PC-9 (cell line): ENCODE results near the gene SUMO2. TPM values are rescaled to one million over a fixed set of nuclear protein-coding genes. Genes with fewer than 3 reads are reported as not detected.
A peak's percentile ranks its signal among the peaks of the same experiment; 100 is the strongest.
"Not testable (repeated sequence)": the region's sequence is repeated elsewhere in the genome, so short reads cannot be mapped to it uniquely, and the experiment has no call there.

Experiments
- BruUV-seq: library from RNA; stranded (reverse); fragments of 400-500 nt; replicated peaks from 2 replicates; lab custom pipeline; 2021; lab: Mats Ljungman, UMichigan
- CTCF ChIA-PET: fragments of 300-600 bp; sonication (Branson Sonifier 250); formaldehyde crosslinking; loops from one replicate; lab custom pipeline; 2022; ENCODE audit warnings: antibody characterized with exemption; lab: Charles Lee
- POLR2A ChIA-PET: fragments of 300-600 bp; sonication (Branson Sonifier 250); formaldehyde crosslinking; loops from one replicate; lab custom pipeline; 2022; ENCODE audit warnings: antibody characterized with exemption; ENCODE audit not compliant: unreplicated experiment; lab: Charles Lee
- DNase-seq, 2 experiments: peaks; one replicate each; pipeline versions ENCODE4 v3.0.0 to v3.0.0-alpha.2; 2015 to 2022; ENCODE audit warnings: mixed read lengths in 1 of 2
- H2AFZ ChIP-seq: fragments of 200-600 bp; sonication (generic); 2 replicates; pipeline ENCODE4 v1.8.1; 2017; ENCODE audit warnings: antibody characterized with exemption
- H3F3A ChIP-seq: fragments of 200-600 bp; sonication (generic); 2 replicates; pipeline ENCODE4 v1.8.1; 2017; ENCODE audit warnings: antibody characterized with exemption, mild to moderate bottlenecking, low read depth; ENCODE audit not compliant: insufficient read depth
- H3K27ac ChIP-seq: fragments of 200-600 bp; sonication (generic); 2 replicates; pipeline ENCODE4 v1.6.1; 2016; ENCODE audit warnings: mixed run types
- H3K27me3 ChIP-seq: fragments of 200-600 bp; sonication (generic); 2 replicates; pipeline ENCODE4 v1.6.1; 2016; ENCODE audit warnings: low read depth, mixed run types; ENCODE audit not compliant: insufficient read depth
- H3K36me3 ChIP-seq: fragments of 200-600 bp; sonication (generic); 2 replicates; pipeline ENCODE4 v1.6.1; 2016; ENCODE audit warnings: low read depth, mixed run types
- H3K4me1 ChIP-seq: fragments of 200-600 bp; sonication (generic); replicated peaks from 2 replicates; pipeline ENCODE4 v1.6.1; 2016; ENCODE audit warnings: mixed run types; ENCODE audit not compliant: insufficient read depth
- H3K4me2 ChIP-seq: fragments of 200-600 bp; sonication (generic); 2 replicates; pipeline ENCODE4 v1.6.1; 2017; ENCODE audit warnings: mixed run types
- H3K4me3 ChIP-seq: fragments of 200-600 bp; sonication (generic); 2 replicates; pipeline ENCODE4 v1.6.1; 2016; ENCODE audit warnings: mixed run types
- H3K79me2 ChIP-seq: fragments of 200-600 bp; sonication (generic); 2 replicates; pipeline ENCODE4 v1.6.1; 2017; ENCODE audit warnings: low read depth, mixed run types
- H3K9me2 ChIP-seq: fragments of 200-600 bp; sonication (generic); 2 replicates; pipeline ENCODE4 v1.8.1; 2017; ENCODE audit warnings: mild to moderate bottlenecking; ENCODE audit not compliant: insufficient read depth
- H3K9me3 ChIP-seq: fragments of 200-600 bp; sonication (generic); 2 replicates; pipeline ENCODE4 v1.8.1; 2016; ENCODE audit warnings: low read depth; ENCODE audit not compliant: insufficient read depth
- H4K20me1 ChIP-seq: fragments of 200-600 bp; sonication (generic); 2 replicates; pipeline ENCODE4 v1.8.1; 2017; ENCODE audit not compliant: insufficient read depth
- EZH2 ChIP-seq: fragments of 200-600 bp; sonication (generic); IDR thresholded peaks from 2 replicates; pipeline ENCODE4 v1.8.0; 2017; ENCODE audit warnings: antibody characterized with exemption, low read depth
- intact Hi-C: fragments of 100-400 bp; cut with micrococcal nuclease; formaldehyde crosslinking; loops from one replicate; pipeline ENCODE4 v1.10.0; 2022; ENCODE audit not compliant: unreplicated experiment
- total RNA-seq: library from RNA; stranded (reverse); gene quantifications from 2 replicates; pipeline ENCODE4 v1.2.3, GENCODE V29; 2021
- TF ChIP-seq, protein P1 (sequence below): fragments of 200-600 bp; sonication (generic); conservative IDR thresholded peaks from 2 replicates; pipeline ENCODE4 v1.6.1; 2017; ENCODE audit warnings: mixed run types, antibody characterized with exemption, mild to moderate bottlenecking, moderate library complexity

SUMO2 gene
- total RNA-seq, 1 experiment from 2014 or later = 486 TPM

DNA sequence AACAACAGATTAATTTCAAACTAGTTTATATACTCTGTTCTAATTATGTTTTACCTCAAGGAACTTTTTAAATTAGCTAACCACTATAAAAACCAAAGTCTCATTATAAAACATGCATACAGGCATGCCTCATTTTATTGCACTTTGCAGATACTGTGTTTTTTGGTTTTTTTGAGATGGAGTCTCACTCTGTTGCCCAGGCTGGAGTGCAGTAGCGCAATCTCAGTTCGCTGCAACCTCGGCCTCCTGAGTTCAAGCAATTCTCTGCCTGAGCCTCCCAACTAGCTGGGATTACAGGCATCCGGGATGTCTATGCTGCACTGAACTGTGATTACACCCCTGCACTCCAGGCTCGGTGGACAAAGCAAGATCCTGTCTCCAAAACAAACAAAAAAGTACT, 19.7 kb downstream of the SUMO2 start:
- H3K4me3 ChIP-seq = no peak overlapping the region
- H3K9me3 ChIP-seq = no peaks in the 10 kb centered on the region
- peaks cover 9% of the 10 kb centered on the region; the same call in 1 of the 2 replicates for H3K36me3 ChIP-seq
- no peak for DNase-seq
- H3K9me2 ChIP-seq = no peaks in the 10 kb centered on the region
- intact Hi-C loops = no loop called here
- CTCF ChIA-PET = interaction anchor here (0.6 kb wide), 1 partner anchor 9 kb away, joined by 3 read pairs; no protein-coding TSS in a partner anchor
- H2AFZ ChIP-seq = no peak overlapping the region
- no peaks in the 10 kb centered on the region for H3K79me2 ChIP-seq
- H3F3A ChIP-seq = peaks cover 68% of the 10 kb centered on the region
- POLR2A ChIA-PET = interaction anchor here (0.6 kb wide), 2 partner anchors 243 to 544 kb away, joined by 4 to 5 read pairs; no protein-coding TSS in a partner anchor
- no peaks in the 10 kb centered on the region for H4K20me1 ChIP-seq
- no peak overlapping the region for H3K27ac ChIP-seq
- no peak overlapping the region for H3K4me2 ChIP-seq
- no peak for TF ChIP-seq EZH2
- TF ChIP-seq, protein P1, sequence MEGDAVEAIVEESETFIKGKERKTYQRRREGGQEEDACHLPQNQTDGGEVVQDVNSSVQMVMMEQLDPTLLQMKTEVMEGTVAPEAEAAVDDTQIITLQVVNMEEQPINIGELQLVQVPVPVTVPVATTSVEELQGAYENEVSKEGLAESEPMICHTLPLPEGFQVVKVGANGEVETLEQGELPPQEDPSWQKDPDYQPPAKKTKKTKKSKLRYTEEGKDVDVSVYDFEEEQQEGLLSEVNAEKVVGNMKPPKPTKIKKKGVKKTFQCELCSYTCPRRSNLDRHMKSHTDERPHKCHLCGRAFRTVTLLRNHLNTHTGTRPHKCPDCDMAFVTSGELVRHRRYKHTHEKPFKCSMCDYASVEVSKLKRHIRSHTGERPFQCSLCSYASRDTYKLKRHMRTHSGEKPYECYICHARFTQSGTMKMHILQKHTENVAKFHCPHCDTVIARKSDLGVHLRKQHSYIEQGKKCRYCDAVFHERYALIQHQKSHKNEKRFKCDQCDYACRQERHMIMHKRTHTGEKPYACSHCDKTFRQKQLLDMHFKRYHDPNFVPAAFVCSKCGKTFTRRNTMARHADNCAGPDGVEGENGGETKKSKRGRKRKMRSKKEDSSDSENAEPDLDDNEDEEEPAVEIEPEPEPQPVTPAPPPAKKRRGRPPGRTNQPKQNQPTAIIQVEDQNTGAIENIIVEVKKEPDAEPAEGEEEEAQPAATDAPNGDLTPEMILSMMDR = no peak
- H3K4me1 ChIP-seq = peaks cover 29% of the 10 kb centered on the region
- H3K27me3 ChIP-seq = no peaks in the 10 kb centered on the region
- BruUV-seq = no TSS peak

DNA sequence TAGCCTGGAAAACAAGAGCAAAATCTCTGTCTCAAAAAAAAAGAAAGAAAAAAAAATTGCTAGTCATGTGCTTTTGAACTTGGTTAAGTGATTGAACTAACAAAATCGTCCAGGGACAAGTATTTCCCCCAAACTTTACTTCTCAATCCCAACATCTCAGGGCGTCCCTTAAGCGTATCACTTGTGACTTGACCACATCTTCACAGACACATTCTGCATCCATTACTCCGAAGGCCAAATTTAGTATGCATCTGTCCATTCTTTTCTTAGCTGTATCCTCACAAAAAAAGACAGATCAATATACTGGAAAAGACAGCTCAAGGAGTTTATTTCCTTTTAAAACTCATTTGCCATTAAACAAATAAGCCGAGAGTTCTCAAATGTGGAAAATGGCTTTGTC, 22.5 kb downstream of the SUMO2 start:
- POLR2A ChIA-PET = interaction anchor here (0.6 to 0.7 kb wide), 2 partner anchors 11 to 287 kb away, joined by 4 read pairs; no protein-coding TSS in a partner anchor
- intact Hi-C loops = no loop called here

GRCh38 chr17:75159196-75160031, 23.3 kb downstream of the SUMO2 start:
- H3K36me3 ChIP-seq = no peaks in the 10 kb centered on the region
- no TSS peak for BruUV-seq

More for the DNA sequence above, 22.5 kb downstream of the SUMO2 start:
- H3K4me3 ChIP-seq = no peak overlapping the region
- no peaks in the 10 kb centered on the region for H4K20me1 ChIP-seq
- H3K9me3 ChIP-seq = no peaks in the 10 kb centered on the region
- CTCF ChIA-PET = interaction anchor here (1.1 kb wide), 1 partner anchor 46 kb away, joined by 3 read pairs; no protein-coding TSS in a partner anchor
- no peaks in the 10 kb centered on the region for H3K79me2 ChIP-seq
- peak overlapping the region; percentile 39 for H3K4me2 ChIP-seq
- no peak for DNase-seq
- H3K27me3 ChIP-seq = no peaks in the 10 kb centered on the region
- TF ChIP-seq, protein P1 = no peak
- TF ChIP-seq EZH2 = no peak
- peaks cover 56% of the 10 kb centered on the region for H3F3A ChIP-seq
- H3K9me2 ChIP-seq = no peaks in the 10 kb centered on the region
- no peak overlapping the region for H2AFZ ChIP-seq
- peak overlapping the region; percentile 85 for H3K27ac ChIP-seq
- peaks cover 38% of the 10 kb centered on the region for H3K4me1 ChIP-seq
- H3K36me3 ChIP-seq = no peaks in the 10 kb centered on the region
- BruUV-seq = no TSS peak

DNA sequence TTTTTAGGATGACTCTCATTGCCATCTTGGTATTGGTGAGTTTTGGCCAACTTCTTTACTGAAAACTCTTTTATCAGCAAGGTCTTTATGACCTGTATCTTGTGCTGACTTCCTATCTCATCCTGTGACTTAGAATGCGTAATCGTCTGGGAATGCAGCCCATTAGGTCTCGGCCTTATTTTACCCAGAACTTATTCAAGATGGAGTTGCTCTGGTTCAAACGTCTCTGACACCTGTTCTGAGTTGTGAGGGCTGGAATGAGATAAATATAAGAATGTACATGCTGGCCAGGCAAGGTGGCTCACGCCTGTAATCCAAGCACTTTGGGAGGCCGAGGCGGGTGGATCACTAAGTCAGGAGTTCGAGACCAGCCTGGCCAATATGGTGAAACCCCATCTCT, 24.3 kb downstream of the SUMO2 start:
- CTCF ChIA-PET, H3K79me2 ChIP-seq: not testable (repeated sequence)
- peak overlapping the region; percentile 39 for H3K4me2 ChIP-seq

More at GRCh38 chr17:75159196-75160031, 23.3 kb downstream of the SUMO2 start:
- Histone ChIP-seq H3K79me2 (no peaks in the 10 kb centered on the region), H3K27ac (peak overlapping the region; percentile 85), H3K9me2 (no peaks in the 10 kb centered on the region), H4K20me1 (no peaks in the 10 kb centered on the region), H3K9me3 (no peaks in the 10 kb centered on the region), H3K4me1 (peaks cover 44% of the 10 kb centered on the region), H3K27me3 (no peaks in the 10 kb centered on the region), H3K4me3 (no peak overlapping the region), H3K4me2 (peak overlapping the region; percentile 39), H2AFZ (no peak overlapping the region), H3F3A (peaks cover 57% of the 10 kb centered on the region)
- TF ChIP-seq EZH2 = no peak
- TF ChIP-seq, protein P1 = no peak
- CTCF ChIA-PET = interaction anchor here (1.1 kb wide), 1 partner anchor 46 kb away, joined by 3 read pairs; no protein-coding TSS in a partner anchor
- POLR2A ChIA-PET = interaction anchor here (0.6 to 0.7 kb wide), 7 partner anchors 13 to 286 kb away, joined by 3 to 12 read pairs (median 5); partner anchors contain the start of gene NUP85
- intact Hi-C loops = loop anchor here (1.0 kb wide), 2 partner anchors 35 to 66 kb away; no protein-coding TSS in a partner anchor
- DNase-seq = peak; percentile 70 to 98

More for the DNA sequence above, 24.3 kb downstream of the SUMO2 start:
- H3K27ac ChIP-seq = peak overlapping the region; percentile 85
- BruUV-seq, POLR2A ChIA-PET, H3K9me3 ChIP-seq, H3K36me3 ChIP-seq, H3K27me3 ChIP-seq, H3K4me3 ChIP-seq, H4K20me1 ChIP-seq, intact Hi-C loops, H2AFZ ChIP-seq, H3K9me2 ChIP-seq: not testable (repeated sequence)
- peaks cover 44% of the 10 kb centered on the region for H3K4me1 ChIP-seq
- peaks cover 52% of the 10 kb centered on the region for H3F3A ChIP-seq
- peak; percentile 16 to 68 for DNase-seq
